PFSK-1 (cell line): ENCODE measurements around the gene AFDN.

Source experiments
- POLR2AphosphoS5 ChIP-seq: IDR thresholded peaks from 2 replicates; pipeline ENCODE4 v1.6.1; 2012; ENCODE audit warnings: low read depth, mild to moderate bottlenecking, control low read depth, low read length, moderate library complexity
- SIN3A ChIP-seq: IDR thresholded peaks from 2 replicates; pipeline ENCODE4 v1.6.1; 2012; ENCODE audit warnings: mild to moderate bottlenecking, low read length, moderate library complexity, borderline replicate concordance; ENCODE audit not compliant: insufficient read depth
- TAF1 ChIP-seq: IDR thresholded peaks from 2 replicates; pipeline ENCODE4 v1.6.1; 2012; ENCODE audit warnings: low read length, control low read depth, borderline replicate concordance; ENCODE audit not compliant: insufficient read depth
- TF ChIP-seq, protein P1 (sequence below), 2 experiments: IDR thresholded peaks; 2 replicates each; pipeline versions ENCODE4 v1.6.1 to v1.8.0; 2011 to 2012; ENCODE audit warnings: low read depth in 2 of 2, low read length in 2 of 2, control low read depth in 1 of 2, inconsistent platforms in 1 of 2, mild to moderate bottlenecking in 1 of 2, moderate library complexity in 1 of 2; ENCODE audit not compliant: insufficient read depth in 1 of 2

DNA sequence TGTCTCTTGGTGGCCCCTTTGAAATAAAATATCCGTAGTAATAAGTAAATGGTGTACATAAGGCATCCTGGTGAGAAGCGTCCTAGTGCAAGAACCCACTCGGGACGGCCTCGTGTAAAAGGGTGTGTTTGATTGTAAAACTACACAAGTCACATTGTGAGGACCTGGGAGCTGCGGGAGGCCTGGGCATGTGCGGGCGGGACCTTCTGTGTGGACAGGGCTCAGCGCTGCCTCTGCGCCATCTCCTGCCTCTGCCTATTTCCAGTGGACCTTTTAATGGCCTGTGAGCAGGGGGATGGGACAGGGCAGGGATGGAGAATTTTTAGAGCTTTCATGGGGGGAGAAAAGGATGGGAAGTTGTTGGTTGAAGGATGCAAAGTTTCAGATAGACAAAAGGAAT is 145.5 kb downstream of the AFDN start:
- TF ChIP-seq POLR2AphosphoS5 (no peak), SIN3A (no peak), TAF1 (no peak)
- TF ChIP-seq, protein P1, sequence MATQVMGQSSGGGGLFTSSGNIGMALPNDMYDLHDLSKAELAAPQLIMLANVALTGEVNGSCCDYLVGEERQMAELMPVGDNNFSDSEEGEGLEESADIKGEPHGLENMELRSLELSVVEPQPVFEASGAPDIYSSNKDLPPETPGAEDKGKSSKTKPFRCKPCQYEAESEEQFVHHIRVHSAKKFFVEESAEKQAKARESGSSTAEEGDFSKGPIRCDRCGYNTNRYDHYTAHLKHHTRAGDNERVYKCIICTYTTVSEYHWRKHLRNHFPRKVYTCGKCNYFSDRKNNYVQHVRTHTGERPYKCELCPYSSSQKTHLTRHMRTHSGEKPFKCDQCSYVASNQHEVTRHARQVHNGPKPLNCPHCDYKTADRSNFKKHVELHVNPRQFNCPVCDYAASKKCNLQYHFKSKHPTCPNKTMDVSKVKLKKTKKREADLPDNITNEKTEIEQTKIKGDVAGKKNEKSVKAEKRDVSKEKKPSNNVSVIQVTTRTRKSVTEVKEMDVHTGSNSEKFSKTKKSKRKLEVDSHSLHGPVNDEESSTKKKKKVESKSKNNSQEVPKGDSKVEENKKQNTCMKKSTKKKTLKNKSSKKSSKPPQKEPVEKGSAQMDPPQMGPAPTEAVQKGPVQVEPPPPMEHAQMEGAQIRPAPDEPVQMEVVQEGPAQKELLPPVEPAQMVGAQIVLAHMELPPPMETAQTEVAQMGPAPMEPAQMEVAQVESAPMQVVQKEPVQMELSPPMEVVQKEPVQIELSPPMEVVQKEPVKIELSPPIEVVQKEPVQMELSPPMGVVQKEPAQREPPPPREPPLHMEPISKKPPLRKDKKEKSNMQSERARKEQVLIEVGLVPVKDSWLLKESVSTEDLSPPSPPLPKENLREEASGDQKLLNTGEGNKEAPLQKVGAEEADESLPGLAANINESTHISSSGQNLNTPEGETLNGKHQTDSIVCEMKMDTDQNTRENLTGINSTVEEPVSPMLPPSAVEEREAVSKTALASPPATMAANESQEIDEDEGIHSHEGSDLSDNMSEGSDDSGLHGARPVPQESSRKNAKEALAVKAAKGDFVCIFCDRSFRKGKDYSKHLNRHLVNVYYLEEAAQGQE (IDR thresholded peaks at IDR 0.05; ENCODE audit: insufficient read depth in 1 of 2, low read depth in 2 of 2, low read length in 2 of 2), result no peak
